Ishikawa (cell line): ENCODE results near the gene TRIM67.
A peak's percentile ranks its signal among the peaks of the same experiment; 100 is the strongest.

ENCODE experiments used
- CEBPB ChIP-seq: IDR thresholded peaks from 2 replicates; pipeline ENCODE4 v1.6.1; 2012
- CREB1 ChIP-seq: IDR thresholded peaks from 2 replicates; pipeline ENCODE4 v1.6.1; 2012; ENCODE audit warnings: low read depth
- EGR1 ChIP-seq: IDR thresholded peaks from 2 replicates; pipeline ENCODE4 v1.6.1; 2012
- EP300 ChIP-seq: IDR thresholded peaks from 2 replicates; pipeline ENCODE4 v1.6.1; 2012; ENCODE audit warnings: borderline replicate concordance
- FOXM1 ChIP-seq: IDR thresholded peaks from 2 replicates; pipeline ENCODE4 v1.6.1; 2012; ENCODE audit warnings: low read depth, borderline replicate concordance
- NFIC ChIP-seq: IDR thresholded peaks from 2 replicates; pipeline ENCODE4 v1.6.1; 2012
- RAD21 ChIP-seq: IDR thresholded peaks from 2 replicates; pipeline ENCODE4 v1.6.1; 2012; ENCODE audit warnings: low read depth
- TAF1 ChIP-seq: IDR thresholded peaks from 2 replicates; pipeline ENCODE4 v1.6.1; 2012; ENCODE audit warnings: low read depth, mild to moderate bottlenecking
- TCF12 ChIP-seq: IDR thresholded peaks from 2 replicates; pipeline ENCODE4 v1.6.1; 2012; ENCODE audit warnings: low read depth
- TEAD4 ChIP-seq: IDR thresholded peaks from 2 replicates; pipeline ENCODE4 v1.6.1; 2012
- YY1 ChIP-seq: IDR thresholded peaks from 2 replicates; pipeline ENCODE4 v1.6.1; 2012; ENCODE audit warnings: low read depth
- ZBTB7A ChIP-seq: IDR thresholded peaks from 2 replicates; pipeline ENCODE4 v1.6.1; 2012; ENCODE audit warnings: low read depth
- TF ChIP-seq, protein P1 (sequence below): IDR thresholded peaks from 2 replicates; pipeline ENCODE4 v1.6.1; 2012
- TF ChIP-seq, protein P2 (sequence below): IDR thresholded peaks from 2 replicates; pipeline ENCODE4 v1.6.1; 2012
- TF ChIP-seq, protein P3 (sequence below): IDR thresholded peaks from 2 replicates; pipeline ENCODE4 v1.6.1; 2012; ENCODE audit warnings: low read depth, mild to moderate bottlenecking

The TRIM67 gene

DNA sequence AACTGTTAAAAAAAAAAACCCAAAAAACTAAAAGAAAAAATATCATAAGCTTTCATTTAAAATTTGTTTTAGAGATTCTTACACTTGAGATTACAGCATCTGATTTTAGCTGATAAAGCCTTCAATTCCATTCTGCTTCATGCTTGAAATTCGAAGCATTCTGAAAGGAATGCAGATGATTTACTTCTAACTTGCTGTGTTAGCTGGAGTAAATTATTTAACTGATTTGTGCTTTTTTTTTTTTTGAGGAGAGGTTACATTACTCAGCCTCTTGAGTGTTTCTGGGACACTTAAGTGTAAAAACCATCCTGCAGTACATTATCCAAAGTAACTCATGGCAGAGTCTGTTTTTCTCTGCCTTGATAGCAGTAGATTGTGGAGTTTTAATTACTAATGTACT, 4.5 kb upstream of the TRIM67 start:
- TF ChIP-seq CEBPB (no peak), TAF1 (no peak), FOXM1 (no peak), RAD21 (no peak), EP300 (no peak), ZBTB7A (no peak), EGR1 (no peak), YY1 (no peak), CREB1 (no peak), TEAD4 (no peak), NFIC (no peak), TCF12 (no peak)
- TF ChIP-seq, protein P1, sequence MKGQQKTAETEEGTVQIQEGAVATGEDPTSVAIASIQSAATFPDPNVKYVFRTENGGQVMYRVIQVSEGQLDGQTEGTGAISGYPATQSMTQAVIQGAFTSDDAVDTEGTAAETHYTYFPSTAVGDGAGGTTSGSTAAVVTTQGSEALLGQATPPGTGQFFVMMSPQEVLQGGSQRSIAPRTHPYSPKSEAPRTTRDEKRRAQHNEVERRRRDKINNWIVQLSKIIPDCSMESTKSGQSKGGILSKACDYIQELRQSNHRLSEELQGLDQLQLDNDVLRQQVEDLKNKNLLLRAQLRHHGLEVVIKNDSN: no peak
- TF ChIP-seq, protein P2, sequence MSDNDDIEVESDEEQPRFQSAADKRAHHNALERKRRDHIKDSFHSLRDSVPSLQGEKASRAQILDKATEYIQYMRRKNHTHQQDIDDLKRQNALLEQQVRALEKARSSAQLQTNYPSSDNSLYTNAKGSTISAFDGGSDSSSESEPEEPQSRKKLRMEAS: no peak
- TF ChIP-seq, protein P3, sequence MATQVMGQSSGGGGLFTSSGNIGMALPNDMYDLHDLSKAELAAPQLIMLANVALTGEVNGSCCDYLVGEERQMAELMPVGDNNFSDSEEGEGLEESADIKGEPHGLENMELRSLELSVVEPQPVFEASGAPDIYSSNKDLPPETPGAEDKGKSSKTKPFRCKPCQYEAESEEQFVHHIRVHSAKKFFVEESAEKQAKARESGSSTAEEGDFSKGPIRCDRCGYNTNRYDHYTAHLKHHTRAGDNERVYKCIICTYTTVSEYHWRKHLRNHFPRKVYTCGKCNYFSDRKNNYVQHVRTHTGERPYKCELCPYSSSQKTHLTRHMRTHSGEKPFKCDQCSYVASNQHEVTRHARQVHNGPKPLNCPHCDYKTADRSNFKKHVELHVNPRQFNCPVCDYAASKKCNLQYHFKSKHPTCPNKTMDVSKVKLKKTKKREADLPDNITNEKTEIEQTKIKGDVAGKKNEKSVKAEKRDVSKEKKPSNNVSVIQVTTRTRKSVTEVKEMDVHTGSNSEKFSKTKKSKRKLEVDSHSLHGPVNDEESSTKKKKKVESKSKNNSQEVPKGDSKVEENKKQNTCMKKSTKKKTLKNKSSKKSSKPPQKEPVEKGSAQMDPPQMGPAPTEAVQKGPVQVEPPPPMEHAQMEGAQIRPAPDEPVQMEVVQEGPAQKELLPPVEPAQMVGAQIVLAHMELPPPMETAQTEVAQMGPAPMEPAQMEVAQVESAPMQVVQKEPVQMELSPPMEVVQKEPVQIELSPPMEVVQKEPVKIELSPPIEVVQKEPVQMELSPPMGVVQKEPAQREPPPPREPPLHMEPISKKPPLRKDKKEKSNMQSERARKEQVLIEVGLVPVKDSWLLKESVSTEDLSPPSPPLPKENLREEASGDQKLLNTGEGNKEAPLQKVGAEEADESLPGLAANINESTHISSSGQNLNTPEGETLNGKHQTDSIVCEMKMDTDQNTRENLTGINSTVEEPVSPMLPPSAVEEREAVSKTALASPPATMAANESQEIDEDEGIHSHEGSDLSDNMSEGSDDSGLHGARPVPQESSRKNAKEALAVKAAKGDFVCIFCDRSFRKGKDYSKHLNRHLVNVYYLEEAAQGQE: no peak

DNA sequence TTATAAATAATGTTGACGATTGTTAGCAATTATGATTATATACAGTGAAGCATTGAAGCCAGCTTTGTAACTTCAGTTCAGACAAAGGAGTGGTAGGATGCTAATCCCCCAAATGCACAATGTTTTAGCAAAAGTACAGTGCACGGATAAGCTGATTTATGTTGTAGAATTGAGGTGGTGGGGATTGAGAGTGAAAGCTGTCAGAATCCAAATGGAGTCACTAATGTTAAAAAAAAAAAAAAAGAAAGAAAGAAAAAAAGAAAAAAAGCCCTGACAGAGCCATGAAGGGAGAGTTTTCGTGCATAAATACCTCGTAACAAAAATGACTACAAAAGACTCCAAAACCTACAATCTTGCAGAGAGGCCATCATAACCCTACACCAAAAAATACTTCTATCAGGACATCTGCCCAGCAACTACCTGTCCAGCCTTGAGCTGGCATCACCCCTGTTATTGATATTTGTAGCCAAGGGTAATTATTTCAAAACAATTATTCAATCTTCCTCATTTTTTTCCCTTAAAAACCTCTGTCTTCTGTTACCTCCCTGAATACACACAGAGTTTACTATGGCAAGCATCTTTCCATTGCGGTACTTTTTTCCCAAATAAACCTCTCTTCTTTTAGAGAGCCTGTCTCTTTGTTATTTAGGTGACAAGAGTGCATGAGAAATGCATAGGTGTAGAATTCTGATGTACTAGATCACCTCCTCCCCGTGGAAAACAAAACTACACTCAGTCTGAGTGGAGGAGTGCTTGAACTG, 2.5 kb upstream of the TRIM67 start:
- TF ChIP-seq ZBTB7A (no peak), EGR1 (no peak), CREB1 (no peak), CEBPB (no peak)

DNA sequence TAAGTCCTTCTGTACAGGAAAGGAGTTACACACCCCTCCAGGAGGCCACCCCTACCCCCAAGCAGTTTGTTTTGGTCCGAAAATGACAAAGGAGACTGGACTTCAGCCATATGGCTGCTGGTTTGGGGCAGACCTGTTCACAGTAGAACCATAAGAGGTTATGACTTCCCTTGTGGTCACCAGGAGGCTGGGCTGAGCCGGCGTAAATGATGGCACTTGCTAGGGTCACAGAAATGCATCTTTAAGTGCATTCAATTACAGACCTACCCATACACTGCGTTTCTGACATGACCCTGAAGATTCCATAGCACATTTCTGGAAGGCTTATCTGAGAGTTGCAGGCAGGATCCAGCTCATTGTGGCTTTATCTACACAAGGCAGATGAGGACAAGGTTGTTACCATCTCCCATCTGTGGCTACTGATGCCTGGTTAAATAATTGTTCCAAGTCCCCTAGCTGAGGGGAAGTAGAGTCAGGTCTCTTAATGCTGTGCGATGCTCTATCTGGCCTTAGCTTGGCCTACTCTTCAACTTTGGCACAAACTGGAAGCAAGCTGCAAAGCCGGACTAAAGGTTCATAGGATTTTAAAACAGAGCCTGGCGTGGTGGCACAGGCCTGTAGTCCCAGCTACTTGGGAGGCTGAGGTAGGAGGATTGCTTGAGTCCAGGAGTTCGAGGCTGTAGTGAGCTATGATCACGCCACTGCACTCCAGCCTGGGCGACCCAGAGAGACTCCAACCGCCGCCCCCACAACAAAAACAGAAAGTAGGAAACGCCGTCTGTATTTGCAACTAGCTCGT, 1.7 kb upstream of the TRIM67 start:
- TF ChIP-seq NFIC: no peak
- no peak for TF ChIP-seq ZBTB7A

DNA sequence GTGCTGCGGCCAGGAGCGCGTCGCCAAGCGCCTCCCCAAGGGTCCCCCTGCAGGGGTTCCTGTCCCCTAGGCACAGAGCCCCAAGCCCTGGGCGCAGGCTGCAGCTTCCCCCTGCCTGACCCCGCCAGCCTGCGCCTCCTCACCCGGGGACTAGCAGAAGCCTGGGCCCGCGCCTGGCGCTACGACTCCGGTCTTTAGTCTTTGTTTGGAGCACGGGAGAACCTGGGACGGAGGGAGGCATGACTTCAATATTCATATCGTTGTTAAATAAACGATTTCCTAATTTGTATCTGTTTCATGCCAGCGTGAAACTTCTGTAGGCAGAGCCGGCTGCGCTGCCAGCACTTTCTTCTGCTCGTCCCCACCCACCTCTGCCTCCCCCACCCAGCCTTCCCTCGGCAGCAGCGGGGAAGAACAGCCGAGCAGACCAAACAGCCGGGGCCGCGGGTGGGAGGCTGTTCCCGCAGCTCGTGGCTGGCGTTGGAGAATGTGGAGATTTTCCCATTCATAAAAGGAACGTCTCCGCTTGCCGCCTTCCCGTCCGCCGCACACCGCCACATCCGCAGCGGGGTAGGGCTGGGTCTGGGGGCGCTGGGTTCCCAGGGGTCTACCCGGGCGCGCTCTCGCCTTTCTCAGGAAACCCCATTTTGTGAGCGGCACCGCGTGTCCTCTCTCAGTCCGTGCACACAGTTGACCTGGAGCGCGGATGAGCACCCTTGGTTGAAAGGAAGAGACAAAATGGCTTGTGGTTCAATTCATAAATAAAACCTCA, 777 bp upstream of the TRIM67 start:
- TF ChIP-seq, protein P3: no peak
- TF ChIP-seq RAD21 (no peak), CREB1 (no peak), EGR1 (no peak), ZBTB7A (no peak), TEAD4 (no peak), FOXM1 (no peak)
- TF ChIP-seq, protein P1: no peak
- TF ChIP-seq, protein P2: no peak

DNA sequence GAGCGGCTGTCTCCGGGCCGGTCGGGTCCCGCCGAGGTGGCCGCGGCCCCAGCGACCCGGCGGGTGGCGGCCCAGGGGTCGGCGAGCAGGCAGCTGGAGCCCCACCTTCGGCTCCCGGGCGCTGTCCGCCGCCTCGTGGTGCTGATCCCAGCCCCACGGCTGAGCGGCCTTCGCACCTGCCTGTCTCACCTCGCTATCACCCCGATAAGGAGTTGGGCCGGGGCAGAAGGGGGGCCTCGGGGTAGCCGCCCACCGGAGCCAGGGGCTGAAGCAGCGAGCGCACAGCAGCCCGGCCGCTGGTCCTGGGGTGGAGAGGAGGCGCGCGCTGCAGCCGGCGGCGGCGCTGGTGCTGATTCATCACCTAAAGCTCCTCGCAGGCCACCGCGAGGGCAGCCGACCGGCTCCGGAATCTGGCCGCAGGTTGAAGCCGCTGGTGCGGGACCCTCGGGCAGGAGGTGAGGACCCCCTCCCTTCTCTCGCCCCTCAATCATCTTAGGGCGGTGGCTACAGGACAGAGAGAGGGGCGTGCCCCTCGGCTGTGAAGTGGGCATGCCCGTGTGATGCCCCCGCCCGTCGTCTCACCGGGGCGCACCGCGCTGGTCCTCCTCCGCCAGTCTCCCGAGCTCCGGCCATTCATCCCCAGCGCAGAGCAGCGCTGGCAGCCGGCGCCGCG, 575 bp downstream of the TRIM67 start:
- TF ChIP-seq CEBPB: no peak
- TF ChIP-seq, protein P2: peak; percentile 69
- peak; percentile 93 for TF ChIP-seq ZBTB7A
- TF ChIP-seq, protein P3: peak; percentile 94
